NT2/D1 (cell line): ENCODE measurements around the gene PNPLA5.

Experiments
- SUZ12 ChIP-seq: IDR thresholded peaks from 2 replicates; pipeline ENCODE4 v1.6.1; 2011; ENCODE audit not compliant: insufficient read length, insufficient read depth; ENCODE audit errors: extremely low read depth
- YY1 ChIP-seq: IDR thresholded peaks from 2 replicates; pipeline ENCODE4 v1.6.1; 2011; ENCODE audit not compliant: insufficient read length, insufficient read depth
- ZNF274 ChIP-seq: IDR thresholded peaks from 2 replicates; pipeline ENCODE4 v1.6.1; 2011; ENCODE audit warnings: mild to moderate bottlenecking, low read depth, low read length

DNA sequence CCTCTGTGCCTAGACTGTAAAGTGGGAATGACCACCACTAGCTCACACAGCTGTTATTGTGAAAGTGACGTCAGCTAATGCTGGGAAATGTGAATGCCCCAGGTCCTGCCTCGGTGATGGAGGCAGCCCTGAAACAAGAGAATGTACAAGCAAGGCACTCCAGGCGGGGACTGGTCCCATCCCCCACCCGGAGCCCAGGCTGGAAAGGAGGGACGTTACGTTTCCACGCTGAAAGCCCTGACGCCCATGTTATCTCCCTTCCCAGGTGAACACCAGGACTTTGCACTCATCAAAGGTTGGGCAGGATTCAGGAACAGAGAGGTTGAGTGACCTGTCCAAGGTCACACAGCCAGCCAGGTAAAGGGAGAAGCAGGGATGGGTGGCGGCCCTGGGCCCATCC lies 30.3 kb downstream of the PNPLA5 start:
- TF ChIP-seq YY1, result no peak
- TF ChIP-seq ZNF274, result no peak
- TF ChIP-seq SUZ12, result no peak
